Left lobe of liver (tissue), 2 donors: ENCODE results near the gene ISX. TPM values are rescaled to one million over a fixed set of nuclear protein-coding genes. Genes with fewer than 3 reads are reported as not detected.

ENCODE experiments used
- ATAC-seq: fragments of 200-7000 bp; cut with Tn5 transposase; one replicate; pipeline ENCODE4 v1.9.1; 2020; ENCODE audit warnings: mild to moderate bottlenecking, moderate library complexity
- DNase-seq: peaks from one replicate; pipeline ENCODE4 v3.0.0-alpha.2; 2020; ENCODE audit warnings: low spot score
- total RNA-seq: library from RNA; stranded (reverse); gene quantifications from one replicate; pipeline ENCODE4 v1.2.1, GENCODE V29; 2021
- donor health status: DM: no; HTN: no; CAD: no; lungs with moderate emphysema.
- donor health status: DM: no; HTN: yes; CAD: no.

ISX gene
- total RNA-seq, 1 donor from 2014 or later: not detected

GRCh38 chr22:35103761-35104160, 37.8 kb downstream of the ISX start:
- ATAC-seq (no peak), DNase-seq (no peak)

GRCh38 chr22:35104491-35104890, 38.5 kb downstream of the ISX start:
- no peak for ATAC-seq
- DNase-seq: no peak

DNA sequence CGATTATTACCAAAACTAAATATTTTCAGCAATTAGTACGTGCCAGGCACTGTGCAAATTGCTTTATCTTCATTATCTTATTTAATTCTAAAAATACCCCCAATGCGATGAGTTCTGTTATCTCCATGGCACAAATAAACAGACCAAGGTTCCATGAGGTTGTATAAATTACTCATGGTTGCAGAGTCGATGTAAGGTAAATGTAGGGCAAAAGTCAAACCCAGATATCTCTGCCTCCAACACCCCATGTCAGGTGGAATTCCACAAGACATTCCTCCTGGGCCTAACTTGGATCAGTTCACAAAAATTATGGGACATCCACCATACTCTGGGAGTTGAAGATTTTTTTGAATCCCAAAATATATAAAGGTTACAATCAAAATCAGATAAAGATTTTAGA, 43.7 kb downstream of the ISX start:
- no peak for DNase-seq
- ATAC-seq: no peak

GRCh38 chr22:35111244-35111643, 45.3 kb downstream of the ISX start:
- DNase-seq: no peak
- no peak for ATAC-seq

DNA sequence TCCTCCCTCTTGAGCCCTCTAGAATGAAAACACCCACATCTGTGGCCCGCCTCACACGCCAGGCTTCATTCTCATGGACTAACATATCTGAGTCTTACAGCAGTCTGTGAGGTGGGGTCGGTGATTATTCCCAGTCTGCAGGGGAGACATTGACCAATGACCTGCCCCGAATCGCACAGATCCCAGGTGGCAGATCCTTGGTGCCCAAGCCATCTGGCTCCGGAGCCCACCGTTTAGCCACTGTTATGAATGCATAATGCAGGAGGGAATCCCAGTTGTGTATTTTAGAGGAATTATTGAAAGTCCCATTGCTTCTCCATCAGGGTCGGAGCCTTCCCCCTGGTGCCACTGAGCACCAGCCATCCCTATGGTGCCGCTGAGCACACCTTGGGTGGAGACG, 47.4 kb downstream of the ISX start:
- no peak for DNase-seq
- no peak for ATAC-seq

DNA sequence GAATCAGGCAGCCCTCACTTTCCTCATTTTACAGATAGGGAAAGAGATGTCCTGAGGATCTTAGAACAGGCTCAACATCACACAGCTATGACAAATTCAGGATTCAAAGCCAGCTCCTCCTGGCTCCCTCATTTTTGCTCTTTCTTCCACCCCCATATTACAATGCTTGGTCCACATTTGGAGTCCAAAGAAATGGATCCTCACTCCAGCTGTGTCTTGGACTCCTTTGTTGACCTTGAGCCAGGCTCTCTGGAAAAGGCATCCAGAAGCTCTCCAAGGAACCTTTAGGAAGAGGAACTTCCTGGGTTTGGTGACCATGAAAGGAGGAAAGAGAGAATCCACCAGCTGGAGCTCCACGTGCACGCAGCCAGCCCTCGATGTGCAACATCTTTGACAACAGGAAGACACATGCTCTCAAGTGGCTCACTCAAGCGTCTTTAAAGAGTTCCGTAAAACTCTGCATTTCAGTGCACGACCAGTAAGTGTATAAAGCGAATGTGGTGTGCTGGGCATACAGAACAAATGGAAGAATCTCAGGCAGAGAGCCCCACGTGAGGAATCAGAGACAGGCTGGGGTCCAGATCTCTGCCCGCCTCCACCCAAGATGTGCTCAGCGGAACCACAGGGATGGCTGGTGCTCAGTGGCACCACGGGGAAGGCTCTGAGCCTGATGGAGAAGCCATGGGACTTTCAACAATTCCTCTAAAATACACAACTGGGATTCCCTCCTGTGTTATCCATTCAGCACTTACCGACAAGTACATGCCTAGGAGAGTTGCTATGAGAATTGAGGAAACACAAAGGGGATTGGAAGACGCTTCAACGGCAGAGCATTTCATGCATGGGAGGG, 48.4 kb downstream of the ISX start:
- DNase-seq (no peak), ATAC-seq (no peak)

GRCh38 chr22:35115515-35115914, 49.6 kb downstream of the ISX start:
- no peak for ATAC-seq

DNA sequence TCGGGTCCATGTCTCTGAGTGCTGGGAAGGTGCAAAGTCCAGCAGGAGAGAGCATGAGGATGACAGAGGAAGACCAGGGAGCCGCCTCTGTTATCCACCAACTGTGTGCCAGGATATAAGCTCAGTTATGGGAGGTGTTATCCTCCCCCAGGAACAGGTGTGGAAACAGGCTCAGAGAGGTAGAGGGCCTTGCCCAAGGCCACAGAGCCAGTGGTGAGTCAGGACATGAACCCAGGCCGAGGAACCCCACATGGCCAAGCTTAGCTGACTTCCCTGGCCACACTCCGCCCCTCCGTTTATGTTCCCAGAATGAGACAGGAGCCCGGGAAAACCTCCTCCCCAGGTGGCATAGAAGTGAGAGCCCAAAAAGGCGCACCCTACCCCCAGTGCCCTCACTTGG, 50.3 kb downstream of the ISX start:
- DNase-seq (no peak), ATAC-seq (no peak)

More at GRCh38 chr22:35115515-35115914, 49.6 kb downstream of the ISX start:
- no peak for DNase-seq

DNA sequence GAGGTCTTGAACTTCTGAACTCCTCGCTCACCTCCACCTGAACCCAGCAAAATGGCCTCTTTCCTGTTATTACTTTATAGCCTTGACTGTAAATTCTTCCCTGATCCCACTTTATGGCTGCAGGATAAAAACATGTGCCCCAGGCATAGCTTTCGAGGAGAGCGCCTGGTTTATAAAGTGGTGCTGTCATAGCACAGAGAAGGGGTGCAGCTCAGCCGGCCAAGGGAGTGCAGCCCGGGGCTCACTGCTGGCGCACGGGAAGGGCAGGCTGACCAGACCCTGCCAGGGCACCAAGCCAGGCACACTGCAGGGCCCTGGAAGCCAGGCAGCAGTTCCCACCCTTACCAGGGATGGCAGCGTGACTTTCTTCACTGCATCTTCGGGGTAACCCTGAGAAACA, 50.9 kb downstream of the ISX start:
- no peak for ATAC-seq
- DNase-seq: no peak

- no peak for DNase-seq
- peak; percentile 82 for ATAC-seq
Measured at GRCh38 chr22:35119494-35119893, 53.5 kb downstream of the ISX start.

- no peak for ATAC-seq
- no peak for DNase-seq
Measured at GRCh38 chr22:35124691-35125219, 58.8 kb downstream of the ISX start.

DNA sequence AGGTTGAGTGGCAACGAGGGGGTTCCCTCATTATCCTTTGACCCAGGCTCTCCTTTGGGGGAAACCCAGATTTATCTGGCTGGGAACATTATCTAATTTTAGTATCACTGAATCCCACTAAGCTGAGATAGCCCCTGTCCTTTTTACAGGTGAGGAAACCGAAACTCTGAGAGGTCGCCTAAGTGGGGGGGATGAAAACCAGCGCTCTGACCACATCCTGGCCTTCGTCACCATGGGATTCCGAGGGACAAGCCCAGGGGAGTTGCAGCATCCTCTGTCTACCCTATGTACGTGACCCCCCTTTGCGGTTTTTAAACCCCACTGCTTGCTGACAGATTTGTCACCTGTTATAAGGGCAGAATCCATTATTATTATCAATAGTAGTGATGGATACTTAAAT, 61.0 kb downstream of the ISX start:
- ATAC-seq: no peak
- DNase-seq: no peak

GRCh38 chr22:35128637-35129036, 62.7 kb downstream of the ISX start:
- ATAC-seq (no peak), DNase-seq (no peak)

GRCh38 chr22:35131525-35132000, 65.6 kb downstream of the ISX start:
- DNase-seq (no peak), ATAC-seq (no peak)

- no peak for DNase-seq
- no peak for ATAC-seq
Measured at GRCh38 chr22:35132568-35132967, 66.6 kb downstream of the ISX start.

GRCh38 chr22:35133702-35134380, 67.9 kb downstream of the ISX start:
- no peak for ATAC-seq
- no peak for DNase-seq

DNA sequence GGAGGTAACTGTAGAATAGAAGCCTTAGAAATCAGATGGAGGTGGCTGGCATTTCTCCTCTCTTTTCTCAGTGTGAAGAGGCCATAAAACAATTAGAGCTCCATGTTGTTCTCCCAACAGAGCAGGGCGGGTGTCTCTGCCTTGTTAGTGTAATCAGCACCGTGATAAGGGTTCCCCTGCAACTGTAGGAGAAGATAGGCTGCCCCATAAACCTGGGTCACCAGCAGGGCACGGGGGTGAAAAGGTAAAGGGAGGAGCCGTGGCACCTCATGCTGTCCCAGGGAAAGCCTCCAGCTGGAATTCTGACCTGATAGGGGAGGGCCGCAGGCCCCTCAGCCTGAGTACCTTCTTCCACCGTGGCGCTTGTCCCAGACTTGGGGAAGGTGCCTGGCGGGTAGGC, 68.7 kb downstream of the ISX start:
- no peak for DNase-seq
- ATAC-seq: no peak

DNA sequence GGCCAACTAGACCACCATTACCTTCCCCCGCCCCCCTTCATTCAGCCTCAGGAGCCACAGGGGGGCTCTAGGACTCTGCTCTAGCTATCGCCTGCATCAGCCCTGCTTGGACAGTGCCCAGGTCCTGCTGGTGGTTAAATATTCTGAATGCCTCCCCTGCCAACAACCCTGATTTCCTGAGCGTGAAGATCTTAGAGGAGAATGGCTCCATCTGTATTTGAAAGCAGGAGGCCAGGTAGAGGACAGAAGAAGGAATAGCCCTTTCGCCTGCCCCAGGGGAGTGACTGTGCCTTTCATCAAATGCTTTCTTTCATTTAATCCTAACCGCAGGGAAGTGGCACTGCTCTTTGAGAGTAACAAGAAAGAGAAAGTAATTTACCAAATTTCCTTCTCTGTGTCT, 69.2 kb downstream of the ISX start:
- ATAC-seq (no peak), DNase-seq (no peak)
